HG03103 (cell line): Measurements from ENCODE around the gene ENDOU.

Experiments
- ATAC-seq: cut with Tn5 transposase; IDR thresholded peaks from one replicate; pipeline ENCODE4 v1.9.1; 2021; ENCODE audit warnings: low read depth; ENCODE audit not compliant: unreplicated experiment

ENDOU gene

DNA sequence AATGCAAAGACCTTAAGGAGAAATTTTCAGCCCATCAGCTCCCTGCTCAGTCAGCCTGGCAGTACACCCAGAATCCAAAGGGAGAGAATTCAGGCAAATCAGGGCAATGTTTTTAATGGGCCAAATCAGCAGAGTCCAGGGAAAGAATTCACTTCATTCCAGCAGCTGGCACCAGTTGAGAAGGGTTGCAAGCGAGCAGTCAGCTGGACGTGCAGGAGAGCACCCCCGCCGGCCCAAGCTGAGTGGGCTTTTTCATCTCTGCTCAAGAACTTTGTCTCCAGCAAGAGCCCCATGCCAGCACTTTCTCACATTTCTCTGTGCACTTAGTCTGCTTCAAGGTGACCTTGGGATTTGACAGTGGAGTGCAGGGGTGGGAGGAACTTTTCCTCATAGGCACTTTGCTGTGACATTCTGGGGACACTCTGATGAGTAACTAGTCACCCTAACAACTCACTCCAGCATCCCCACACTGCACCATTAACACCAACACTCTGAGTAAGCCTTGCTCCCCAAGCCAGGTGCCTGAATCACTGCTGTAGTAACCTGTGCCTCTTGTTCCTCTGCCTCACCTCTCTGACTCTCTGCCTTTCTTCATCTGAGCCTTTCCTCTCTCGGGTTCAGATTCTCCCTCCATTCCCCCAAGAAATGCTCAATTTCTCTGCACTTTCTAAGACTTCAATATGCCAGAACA lies 2.2 kb downstream of the ENDOU start:
- no peak for ATAC-seq

DNA sequence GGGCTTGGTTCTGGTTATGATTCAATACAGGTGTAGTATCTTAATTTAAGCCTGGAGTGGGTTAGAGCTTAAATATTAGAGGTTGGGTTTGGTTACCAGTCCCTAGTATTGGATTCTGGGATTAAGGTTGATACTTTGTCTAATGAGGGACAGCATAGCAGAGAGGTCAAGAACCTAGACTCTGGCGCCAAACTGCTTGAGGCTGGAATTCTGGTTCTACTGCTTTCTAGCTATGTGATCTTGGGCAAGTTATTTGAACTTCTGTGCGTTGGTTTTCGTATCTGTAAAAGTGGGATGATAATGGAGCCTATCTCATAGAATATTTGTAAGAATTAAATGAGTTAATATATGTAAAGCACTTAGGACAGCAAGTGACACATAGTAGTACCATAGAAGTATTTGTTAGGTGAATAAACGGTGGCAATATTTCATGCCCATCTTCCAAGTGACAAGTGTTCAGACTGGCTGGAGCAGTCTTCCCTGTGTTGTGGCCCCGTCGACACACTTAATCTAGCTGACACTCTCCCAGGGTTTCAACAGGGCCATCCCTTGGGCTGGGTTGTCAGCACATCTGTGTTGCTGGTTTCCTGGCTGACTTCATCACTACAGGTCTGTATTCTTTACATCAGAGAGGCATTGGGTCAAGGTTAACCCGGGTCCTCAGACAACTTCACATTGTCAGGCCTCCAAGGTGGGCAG lies 3.0 kb downstream of the ENDOU start:
- ATAC-seq = no peak

DNA sequence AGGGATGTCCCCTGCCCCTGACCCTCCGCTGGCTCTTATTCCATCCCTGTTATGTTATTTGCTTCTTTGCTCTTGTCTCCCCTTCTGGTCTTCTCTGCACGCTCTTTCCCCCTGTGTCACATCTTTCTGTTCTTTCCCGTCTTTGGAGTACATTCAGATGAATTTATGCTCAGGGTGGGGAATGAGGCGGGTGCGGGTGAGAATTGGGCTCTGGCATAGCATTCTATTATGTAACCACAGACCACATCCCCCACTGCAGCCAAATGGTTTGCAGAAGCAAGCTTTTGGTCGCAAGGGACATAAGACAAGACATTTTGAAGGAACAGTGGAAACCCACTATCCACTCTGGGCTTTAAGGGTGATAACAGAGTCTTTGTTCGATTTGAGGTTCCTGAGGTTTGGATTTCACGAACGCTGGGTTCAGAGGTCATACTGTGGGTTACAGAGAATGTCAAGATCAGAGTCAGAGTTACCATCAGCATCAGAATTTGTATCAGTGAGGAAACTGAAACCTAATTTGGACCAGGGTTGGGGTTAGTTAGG lies 3.8 kb downstream of the ENDOU start:
- no peak for ATAC-seq

DNA sequence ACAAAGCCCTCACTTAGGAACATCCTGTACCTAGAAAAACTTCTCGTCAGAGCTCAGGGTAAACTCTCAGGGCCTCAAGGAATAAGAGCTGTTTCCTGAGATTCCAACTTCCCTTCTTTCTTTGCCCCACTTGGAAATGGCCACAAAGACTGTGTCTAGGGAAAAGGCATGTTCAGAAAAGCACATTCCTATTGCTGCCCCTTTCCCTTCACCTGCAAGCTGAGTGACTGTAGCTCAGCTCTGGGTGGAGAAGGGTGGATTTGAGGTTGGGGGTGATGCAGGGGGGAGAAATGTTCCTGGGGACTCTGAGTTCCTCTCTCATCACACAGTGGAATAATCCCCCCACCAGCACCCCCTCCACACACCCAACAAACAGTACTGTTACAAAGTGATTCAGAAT lies 6.8 kb downstream of the ENDOU start:
- ATAC-seq = no peak

DNA sequence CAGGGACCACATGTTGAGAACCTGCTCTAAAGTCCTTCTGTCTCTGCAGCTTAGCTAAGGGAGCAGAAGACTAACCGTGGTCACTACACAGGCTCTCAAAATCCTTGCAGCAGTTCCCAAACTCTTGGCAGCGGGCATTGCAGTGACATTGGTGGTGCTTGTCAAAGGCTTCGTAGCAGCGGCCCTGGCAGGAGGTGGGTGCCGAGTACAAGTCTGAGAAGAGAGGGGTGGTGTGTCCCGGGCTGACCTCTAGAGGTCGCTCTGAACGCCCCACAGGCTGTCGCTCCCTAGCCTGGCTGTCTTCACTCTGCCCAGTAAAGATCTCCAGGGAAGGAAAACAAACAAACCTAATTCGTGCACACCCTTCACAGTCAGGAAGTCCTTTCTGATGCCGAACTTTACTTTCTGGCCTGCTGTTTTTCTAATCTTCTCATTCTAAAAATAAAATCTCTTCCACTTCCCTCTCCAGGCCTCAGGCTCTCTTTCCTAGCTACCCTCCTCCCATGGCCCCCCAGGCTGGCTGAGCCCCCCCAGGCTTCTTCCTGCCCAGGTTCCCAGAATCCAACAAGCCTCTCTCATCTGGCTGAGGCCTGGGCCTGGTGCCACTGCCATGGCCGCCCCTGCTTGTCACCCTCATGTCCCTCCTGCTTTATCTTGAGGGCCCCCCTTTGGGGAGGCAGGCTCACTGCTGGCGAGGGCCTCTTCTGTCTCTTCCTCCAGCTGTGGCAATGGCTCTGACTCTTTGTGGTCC lies 7.7 kb downstream of the ENDOU start:
- ATAC-seq = no peak

DNA sequence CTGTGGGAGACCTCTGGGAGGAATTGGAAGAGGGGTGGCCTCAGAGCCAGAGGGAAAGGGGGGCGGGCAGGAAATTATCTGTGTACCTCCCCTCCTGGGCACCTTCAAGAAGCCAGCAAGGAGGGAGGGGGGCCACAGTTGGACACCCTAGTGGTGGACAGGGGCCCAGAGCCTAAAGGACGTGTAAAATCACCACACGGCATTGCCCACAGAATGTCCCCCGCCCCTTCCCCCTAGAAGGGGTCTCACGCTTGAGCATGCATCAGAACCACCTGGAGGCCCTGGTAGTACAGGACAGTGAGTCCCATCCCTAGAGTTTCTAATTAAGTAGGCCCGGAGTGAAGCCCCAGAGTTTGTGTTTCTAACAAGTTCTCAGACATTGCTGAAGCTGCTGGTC lies 8.2 kb downstream of the ENDOU start:
- ATAC-seq = no peak

DNA sequence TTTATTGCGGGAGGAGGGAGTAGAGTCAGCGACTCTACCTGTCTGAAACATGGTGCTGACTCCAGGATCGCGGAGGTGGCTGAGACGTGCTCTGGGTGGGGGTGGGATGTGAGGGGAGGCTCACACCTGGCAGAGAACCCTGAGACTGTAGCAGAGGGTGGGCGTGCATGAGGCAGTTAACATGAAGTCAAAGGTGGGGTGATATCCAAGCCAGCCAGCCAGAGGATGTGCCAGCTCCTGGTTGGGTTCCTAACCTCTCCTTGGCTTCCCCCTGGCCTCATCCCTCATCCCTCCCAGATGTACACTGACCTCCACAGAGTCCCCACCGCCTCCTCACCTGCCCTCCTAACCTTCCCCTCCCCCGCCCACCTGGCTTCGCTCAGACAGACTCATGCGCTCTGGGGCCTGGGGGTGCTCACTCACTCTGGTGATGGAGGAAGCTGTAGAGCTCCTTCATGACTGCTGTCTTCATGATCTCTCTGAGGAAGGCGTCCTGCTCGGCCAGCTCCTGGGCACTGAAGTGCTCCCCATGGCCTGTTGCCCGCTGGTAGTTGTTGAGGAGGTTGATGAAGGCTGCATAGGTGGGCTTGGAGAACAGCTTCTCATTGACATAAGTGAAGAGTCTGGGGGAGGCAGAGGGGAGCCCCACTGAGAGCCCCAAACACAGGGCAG lies 9.3 kb downstream of the ENDOU start:
- ATAC-seq = no peak

DNA sequence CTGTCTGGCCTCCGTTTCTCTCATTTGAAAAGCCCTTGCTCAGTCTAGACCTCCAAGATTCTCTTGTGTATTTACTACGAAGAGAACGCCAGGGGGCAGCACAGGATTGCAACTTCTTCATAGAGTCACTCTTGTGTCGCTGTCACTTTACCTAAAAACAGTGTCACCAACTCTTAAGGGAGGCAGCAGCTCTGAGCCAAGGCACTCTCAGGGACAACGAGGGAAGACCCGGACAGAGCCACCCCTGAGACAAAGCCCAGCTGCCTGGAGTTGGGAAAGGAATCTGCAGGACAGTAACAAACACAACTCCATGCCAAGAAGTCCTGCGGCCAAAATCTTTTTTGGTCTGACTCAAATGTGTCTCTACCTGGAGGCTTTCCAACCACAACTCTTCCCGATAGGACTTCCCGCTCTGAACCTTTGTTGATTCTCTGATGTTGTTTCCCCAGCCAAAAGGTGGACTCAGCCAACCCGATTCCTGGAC lies 9.9 kb downstream of the ENDOU start:
- ATAC-seq = peak; percentile 60

DNA sequence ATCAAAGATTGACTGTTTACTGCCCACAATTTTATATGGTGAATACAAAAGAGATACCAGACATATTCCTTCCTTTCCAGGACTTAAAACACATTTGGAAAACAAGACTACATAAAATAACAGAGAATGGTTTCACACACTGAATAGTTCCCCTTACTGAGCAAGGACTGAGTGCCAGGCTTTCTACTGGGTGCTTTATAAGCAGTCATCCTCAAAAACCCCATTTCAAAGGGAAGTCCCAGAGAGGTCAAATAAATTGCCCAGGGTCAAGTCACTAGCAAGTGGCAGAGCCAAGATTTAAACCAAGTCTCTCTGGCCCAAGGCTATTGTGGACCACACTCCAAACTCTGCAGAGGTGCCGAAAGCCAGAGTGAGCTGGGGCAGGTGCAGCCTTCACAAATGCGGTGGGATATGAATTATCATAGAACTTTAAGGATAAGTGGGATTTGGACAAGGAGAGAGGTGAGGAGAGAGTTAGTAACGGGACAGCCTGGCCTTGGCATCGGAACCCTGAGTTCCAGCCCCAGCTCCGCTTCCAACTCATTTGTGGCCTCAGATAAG lies 10.4 kb downstream of the ENDOU start:
- ATAC-seq = peak; percentile 9

DNA sequence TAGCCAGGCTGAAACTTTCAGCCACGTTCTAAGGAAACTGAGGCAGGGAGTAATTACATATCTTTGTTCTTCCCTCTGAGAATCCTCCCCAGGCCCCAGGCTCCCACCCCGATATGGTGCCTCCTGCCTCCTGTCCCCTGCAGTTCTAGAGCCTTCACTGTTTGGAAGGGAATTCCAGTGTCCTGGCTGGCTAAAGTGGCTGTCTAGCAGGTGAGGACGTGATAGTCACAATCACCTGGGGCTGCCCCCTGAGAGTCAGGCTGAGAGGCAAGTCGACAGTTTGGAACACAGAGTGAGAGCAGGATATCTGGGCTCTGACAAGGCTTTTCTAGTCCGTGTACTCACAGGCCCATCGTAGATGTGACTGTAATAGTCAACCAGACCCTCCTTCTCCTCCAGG lies 13.1 kb downstream of the ENDOU start:
- no peak for ATAC-seq

DNA sequence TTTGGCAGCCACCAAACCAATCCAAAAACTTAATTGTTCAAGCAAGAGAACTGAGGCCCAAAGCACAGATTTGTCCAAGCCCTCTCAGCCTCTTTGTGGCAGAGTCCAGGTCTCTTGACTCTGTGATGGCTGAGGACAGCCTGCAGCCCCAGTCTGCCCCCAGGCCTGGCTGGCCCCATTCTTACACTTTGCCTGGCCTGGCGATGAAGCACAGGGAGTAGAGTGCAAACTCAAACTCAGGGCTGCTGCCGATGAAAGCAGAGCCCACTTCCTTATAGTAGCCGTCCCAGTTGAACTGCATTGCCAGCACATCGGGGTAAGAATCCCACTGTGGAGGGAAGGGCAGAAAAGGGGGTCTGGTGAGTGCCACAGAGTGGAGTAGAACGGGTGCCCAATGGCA lies 13.8 kb downstream of the ENDOU start:
- ATAC-seq = no peak

DNA sequence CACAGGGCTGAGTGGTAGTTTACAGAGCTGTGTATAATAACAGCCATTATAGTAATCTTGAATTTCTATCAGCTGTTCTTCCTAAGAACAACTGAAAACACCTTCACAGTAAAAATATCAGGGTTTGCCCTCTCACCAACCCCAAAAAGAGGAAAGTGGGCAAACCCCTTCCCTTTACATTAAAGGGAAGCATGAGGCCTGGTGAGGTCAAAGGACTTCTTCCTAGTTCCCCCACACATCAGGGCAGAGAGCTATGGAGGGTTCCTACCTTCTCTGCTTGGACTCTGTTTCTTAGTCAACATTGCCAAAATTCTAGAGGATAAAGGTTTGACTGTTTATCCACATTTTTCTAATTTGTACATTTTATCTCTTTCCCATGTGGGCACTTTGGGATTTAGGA lies 15.0 kb downstream of the ENDOU start:
- ATAC-seq = no peak

DNA sequence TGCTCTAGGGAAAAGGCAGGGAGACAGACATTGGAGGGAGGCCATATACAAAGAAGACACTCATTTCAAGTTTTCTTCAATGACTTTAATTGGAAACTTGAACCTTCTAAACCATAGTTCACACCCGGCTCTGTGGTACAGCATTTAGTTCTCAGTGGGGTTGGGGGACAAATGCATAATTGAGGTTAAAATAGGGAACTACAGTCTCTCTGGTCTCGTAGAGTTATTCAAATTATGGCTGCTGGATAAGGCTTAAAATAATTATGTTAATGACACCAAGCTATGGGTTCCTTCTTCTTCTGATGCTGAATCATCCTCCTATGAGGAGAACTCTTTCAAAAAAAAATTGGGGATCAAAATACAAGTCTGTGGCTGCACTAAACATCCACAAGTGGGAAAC lies 15.6 kb downstream of the ENDOU start:
- ATAC-seq = no peak

DNA sequence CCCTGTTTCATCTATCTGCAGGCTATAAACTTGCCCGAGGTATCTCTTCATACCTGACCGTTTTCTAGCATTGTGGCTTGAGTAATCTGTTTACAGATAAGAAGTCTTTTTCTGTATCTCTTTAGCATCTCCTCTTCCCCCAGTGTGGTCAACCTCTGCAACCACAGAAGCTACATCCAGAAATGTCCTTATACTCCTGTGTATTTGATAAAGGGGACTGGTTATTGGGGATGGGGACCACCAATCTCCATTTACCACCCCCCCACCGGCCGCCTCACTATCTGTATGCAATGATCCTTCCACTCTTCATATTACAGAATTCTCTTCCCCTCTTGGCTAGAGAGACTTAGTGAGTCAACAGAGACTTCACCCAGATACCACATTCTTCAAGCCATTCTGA lies 16.1 kb downstream of the ENDOU start:
- no peak for ATAC-seq

DNA sequence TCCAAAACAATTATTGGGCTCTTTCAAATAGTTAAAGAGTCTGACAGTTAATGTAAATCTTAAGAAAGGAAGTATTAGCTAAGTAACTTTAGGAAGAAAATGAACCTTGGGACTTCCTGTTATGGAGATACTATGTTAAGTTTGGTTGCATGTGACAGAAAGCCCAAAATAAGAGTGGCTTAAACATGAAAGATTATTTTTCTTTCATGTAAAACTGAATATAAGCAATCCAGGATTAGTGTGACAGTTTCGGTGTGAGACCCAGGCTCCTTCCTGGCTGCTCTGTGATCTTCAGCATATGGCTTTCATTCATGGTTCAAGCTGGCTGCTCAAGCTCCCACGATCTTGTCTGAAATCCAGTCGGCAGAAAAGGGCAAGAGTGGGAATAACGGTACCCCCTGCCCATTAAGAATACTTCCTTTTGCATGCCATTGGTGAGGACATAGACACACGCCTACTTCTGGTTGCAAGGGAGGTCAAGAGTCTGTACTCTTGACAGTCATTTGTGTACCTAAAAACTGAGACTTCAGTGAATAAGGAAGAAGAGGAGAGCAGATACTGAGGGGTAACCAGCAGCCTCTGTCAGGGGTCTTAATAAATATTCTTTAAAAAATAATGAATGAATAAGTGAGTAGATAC lies 17.3 kb downstream of the ENDOU start:
- no peak for ATAC-seq

DNA sequence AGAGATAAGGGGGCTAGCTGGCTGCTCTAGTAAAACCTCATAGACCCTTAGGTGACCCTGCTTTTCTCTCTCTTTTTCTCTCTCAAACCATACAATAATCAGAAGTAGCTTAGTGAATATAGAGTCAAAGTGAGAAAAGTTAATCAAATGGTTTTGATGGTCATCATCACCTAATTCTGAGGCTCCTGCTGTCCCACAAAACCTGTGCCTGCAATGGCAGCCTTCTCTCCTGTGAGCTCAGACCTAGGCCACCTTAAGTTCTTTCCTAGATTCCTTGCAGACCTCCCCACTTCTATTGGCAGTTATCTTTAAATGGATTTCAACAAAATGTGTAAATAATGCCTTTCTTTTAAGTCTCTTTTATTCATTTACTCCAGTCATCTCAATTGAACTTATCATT lies 17.9 kb downstream of the ENDOU start:
- no peak for ATAC-seq

DNA sequence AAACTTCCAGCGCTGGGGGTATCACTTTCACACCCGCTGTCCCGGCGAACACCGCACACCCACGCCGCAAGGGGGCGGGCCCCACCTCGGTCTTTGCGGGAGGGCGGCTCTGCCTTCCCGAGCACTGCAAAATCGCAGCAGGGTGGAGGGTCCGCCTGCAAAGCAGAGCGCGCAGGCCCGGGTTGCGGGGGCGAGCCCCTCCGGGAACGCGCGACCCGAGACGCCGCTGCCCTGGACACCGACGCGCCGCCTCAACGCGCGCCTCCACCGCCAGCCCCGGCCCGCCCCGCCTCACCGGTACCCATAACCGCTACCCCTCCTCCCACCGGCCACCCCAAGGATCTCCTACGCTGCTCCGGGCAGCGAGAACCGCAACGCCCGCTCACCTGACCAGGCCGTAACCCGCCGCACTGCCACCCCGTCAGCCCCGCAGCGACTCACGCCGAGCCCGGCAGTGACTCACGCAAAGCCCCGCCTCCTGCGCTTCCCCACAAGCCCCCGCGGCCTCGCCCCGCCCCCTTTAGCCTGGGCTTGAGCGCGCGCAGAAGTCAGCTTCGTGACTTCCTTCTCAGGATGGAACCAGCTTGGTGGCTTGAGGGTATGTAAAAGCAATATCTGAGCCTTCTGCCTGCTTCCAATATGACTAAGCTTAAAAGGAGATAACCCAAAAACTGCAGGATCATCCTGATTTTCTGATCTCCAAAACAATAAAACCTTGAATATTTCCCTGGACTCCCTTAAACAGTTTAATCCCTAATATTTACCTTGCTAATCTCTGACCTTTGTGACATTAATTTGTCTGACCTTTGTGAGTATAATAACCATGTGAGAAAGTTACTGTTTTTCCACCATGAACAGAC lies 19.5 kb downstream of the ENDOU start, which contains the start of gene RPAP3:
RPAP3 (minus strand) TSS at position 465 of the 860 bp plus-strand sequence. CDS start 3,190 bp downstream, outside the sequence.
- ATAC-seq = peak; percentile 76

DNA sequence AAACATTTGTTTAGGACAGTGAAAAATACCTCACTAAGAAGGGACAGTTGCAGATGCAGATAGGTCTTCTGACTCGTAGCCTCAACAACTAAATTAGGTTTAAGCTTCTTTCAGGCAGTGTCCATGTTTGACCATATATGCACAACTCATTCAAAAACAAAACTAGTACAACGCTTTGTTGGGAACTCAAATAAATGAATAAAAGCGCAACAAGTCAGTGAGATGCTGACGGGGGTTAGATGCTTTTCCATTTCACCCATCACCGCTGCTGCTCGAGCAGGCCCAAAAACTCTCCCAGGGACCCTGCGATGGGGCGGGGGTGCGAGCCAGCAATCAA lies 20.1 kb downstream of the ENDOU start:
- no peak for ATAC-seq

DNA sequence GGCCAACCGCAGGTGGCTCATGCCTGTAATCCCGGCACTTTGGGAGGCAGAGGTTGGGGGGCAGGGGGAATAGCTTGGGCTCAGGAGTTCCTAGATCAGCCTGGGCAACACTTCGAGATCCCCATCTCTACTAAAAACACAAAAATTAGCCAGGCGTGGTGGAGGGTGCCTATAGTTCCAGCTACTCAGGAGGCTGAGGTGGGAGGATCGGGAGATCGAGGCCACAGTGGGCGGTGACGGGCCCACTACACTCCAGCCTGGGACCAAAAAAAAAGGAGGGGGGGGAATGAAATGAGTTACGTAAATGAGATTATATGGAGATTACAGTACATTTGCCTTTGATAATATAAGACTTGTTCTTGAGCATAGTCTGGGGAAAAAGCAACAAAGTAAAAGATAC lies 20.6 kb downstream of the ENDOU start:
- no peak for ATAC-seq
